Measurements from ENCODE around the gene TSKS.
"Not testable (repeated sequence)": the region's sequence is repeated elsewhere in the genome, so short reads cannot be mapped to it uniquely, and the experiment has no call there.

Gene TSKS

DNA sequence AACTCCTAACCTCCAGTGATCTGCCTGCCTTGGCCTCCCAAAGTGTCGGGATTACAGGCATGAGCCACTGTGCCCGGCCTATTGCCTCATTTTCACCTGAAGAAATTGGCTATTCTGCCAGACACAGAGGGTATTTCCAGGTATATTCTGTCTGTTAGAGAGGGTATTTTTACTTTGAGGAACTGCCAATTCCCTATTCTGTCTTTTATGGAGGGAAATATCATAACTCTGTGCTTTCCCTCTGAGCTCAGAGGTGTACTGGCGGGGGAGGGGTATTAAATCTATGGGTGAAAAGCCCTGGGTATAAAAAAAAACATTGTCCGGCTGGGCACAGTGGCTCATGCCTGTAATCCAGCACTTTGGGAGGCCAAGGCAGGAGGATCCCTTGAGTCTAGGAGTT lies 24.8 kb downstream of the TSKS start:
- TF ChIP-seq, protein P1, sequence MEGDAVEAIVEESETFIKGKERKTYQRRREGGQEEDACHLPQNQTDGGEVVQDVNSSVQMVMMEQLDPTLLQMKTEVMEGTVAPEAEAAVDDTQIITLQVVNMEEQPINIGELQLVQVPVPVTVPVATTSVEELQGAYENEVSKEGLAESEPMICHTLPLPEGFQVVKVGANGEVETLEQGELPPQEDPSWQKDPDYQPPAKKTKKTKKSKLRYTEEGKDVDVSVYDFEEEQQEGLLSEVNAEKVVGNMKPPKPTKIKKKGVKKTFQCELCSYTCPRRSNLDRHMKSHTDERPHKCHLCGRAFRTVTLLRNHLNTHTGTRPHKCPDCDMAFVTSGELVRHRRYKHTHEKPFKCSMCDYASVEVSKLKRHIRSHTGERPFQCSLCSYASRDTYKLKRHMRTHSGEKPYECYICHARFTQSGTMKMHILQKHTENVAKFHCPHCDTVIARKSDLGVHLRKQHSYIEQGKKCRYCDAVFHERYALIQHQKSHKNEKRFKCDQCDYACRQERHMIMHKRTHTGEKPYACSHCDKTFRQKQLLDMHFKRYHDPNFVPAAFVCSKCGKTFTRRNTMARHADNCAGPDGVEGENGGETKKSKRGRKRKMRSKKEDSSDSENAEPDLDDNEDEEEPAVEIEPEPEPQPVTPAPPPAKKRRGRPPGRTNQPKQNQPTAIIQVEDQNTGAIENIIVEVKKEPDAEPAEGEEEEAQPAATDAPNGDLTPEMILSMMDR (conservative IDR thresholded peaks at IDR 0.05; ENCODE audit: control insufficient read depth, insufficient read depth, low read depth, low read length), result no peak
- H3K4me3 ChIP-seq (ENCODE audit: control insufficient read depth, low read depth, low read length), result no peak overlapping the region
- no peak for DNase-seq (ENCODE audit: low read depth)

DNA sequence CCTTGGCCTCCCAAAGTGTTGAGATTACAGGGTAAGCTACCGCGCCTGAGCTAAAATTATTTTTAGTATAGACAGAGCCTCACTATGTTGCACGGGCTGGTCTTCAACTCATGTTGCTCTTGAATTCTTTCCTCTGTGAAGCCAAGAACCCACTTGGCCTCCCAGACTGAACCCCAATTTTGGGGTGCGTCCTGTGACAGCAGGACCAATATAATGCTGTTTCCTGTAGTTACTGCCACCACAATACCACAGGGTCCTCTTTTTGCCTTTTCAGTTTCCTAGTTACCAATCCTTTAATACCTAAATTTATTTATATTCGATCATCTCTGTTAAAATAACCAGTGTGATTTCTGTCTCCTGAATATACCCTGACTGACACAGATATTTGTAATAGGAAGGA lies 32.9 kb downstream of the TSKS start:
- TF ChIP-seq, protein P1 (conservative IDR thresholded peaks at IDR 0.05; ENCODE audit: control insufficient read depth, insufficient read depth, low read depth, low read length), result no peak

DNA sequence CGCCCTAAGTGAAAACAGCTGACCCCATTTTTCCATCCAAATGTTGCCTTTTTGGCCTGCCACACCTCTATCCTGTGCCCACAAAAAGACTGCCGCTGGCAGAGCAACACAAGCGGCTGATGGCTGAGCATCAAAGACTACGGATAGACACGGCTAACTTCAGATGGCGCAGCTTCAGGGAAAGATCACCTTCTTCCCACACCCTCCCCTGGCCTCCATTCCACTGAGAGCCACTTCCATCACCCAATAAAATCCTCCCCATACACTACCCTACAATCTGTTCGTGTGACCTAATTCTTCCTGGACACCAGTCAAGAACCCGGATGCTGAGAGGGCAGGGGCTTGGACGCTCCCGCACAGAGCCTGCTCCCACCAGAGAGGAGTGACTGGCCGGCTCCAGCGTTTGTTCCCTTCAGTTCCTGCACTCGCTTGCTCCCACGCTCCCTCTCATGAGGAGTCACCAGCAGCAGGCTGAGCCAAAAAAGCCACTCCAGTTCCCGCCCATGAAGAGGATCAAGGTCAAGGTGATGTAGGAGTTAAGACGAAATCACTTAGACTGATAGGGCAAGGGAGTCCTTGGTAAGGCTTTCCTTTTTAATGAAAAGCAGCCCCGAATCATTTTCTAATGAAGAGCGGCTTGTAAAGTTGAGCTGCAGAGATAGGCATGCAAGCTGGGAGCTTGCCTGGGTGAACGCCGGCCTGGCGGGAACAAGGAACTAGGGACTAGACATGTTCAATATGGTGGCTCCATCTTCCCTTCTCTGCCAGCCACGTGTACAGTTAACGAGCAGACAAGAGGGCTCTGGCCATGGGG lies 35.7 kb downstream of the TSKS start:
- DNase-seq (ENCODE audit: low read depth), result peak; percentile 86
- TF ChIP-seq, protein P1 (conservative IDR thresholded peaks at IDR 0.05; ENCODE audit: control insufficient read depth, insufficient read depth, low read depth, low read length), result no peak
- peak overlapping the region; percentile 4 for H3K4me3 ChIP-seq (ENCODE audit: control insufficient read depth, low read depth, low read length)

More for the DNA sequence above, 32.9 kb downstream of the TSKS start:
- no peak for DNase-seq (ENCODE audit: low read depth)
- no peak overlapping the region for H3K4me3 ChIP-seq (ENCODE audit: control insufficient read depth, low read depth, low read length)

DNA sequence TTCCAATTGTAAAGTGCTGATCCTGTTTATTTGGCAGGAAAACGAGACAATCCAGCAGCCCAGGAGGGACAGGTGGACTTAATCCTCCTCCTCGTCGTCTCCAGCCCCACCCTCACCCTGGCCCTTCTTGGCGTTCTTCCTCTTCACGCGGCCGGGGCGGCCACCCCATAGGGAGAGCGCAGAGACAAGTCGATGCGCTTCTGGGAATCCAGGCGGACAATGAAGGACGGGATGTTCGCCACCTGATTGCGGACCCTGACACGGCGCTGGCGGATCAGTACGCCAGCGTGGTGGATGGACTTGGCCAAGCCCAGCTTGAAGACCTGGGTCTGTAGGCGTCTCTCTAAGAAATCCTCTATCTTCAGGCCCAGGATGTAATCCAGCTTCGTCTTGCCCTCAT lies 43.7 kb downstream of the TSKS start:
- DNase-seq (ENCODE audit: low read depth), result not testable (repeated sequence)

DNA sequence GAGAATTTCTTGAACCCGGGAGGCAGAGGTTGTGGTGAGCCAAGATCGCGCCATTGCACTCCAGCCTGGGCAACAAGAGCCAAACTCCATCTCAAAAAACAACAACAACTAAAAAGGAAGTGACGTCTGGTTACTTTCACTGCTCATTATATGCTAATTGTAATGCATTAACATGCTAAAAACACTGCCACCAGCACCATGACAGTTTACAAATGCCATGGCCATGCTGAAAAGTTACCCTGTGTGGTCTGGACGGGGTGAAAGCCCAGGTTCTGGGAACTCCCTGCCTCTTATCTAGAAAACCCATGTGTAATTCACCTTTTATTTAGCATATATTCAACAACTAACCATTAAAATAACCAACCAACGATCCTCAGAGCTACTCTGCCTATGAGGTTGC lies 44.1 kb downstream of the TSKS start:
- no peak overlapping the region for H3K4me3 ChIP-seq (ENCODE audit: control insufficient read depth, low read depth, low read length)
- DNase-seq (ENCODE audit: low read depth), result no peak
- TF ChIP-seq, protein P1 (conservative IDR thresholded peaks at IDR 0.05; ENCODE audit: control insufficient read depth, insufficient read depth, low read depth, low read length), result no peak

More for the DNA sequence above, 43.7 kb downstream of the TSKS start:
- H3K4me3 ChIP-seq (ENCODE audit: control insufficient read depth, low read depth, low read length), result not testable (repeated sequence)

DNA sequence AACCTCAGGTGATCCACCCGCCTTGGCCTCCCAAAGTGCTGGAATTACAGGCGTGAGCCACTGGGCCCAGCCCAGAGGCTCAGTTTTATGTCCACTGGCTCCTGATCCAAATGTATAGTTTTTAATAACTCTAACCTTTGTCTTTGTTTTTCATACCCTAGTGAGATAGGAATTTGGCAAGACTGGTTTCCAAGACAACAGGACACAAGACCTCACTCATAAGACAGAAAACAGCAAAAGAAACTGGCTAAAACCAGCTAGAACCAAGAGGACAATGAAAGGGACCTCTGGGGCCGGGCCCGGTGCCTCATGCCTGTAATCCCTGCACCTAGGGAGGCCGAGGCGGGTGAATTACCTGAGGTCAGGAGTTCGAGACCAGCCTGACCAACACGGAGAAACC lies 44.6 kb downstream of the TSKS start:
- no peak for DNase-seq (ENCODE audit: low read depth)
- TF ChIP-seq, protein P1 (conservative IDR thresholded peaks at IDR 0.05; ENCODE audit: control insufficient read depth, insufficient read depth, low read depth, low read length), result no peak
- no peak overlapping the region for H3K4me3 ChIP-seq (ENCODE audit: control insufficient read depth, low read depth, low read length)

DNA sequence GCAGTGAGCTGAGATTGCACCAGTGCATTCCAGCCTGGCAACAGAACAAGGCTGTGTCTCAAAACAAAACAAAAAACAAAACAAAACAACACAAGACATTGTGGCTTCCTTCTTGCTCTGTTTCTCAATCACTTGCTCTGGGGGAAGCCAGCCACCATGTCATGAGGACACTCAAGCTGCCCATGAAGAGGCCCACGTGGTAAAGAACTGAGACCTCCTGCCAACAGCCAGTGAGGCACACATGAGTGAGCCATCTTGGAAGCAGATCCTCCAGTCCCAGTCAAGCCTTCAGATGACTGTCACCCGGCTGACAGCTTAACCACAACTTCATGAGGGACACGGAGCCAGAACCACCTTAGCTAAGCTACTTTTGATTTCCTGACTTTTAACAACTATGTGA lies 47.0 kb downstream of the TSKS start:
- no peak for DNase-seq (ENCODE audit: low read depth)
- H3K4me3 ChIP-seq (ENCODE audit: control insufficient read depth, low read depth, low read length), result no peak overlapping the region
- TF ChIP-seq, protein P1 (conservative IDR thresholded peaks at IDR 0.05; ENCODE audit: control insufficient read depth, insufficient read depth, low read depth, low read length), result no peak

All from fibroblast of mammary gland (primary cell).